SU-DHL-6 (cell line): ENCODE results near the gene TMEM200B.
A peak's percentile ranks its signal among the peaks of the same experiment; 100 is the strongest.

ENCODE experiments used
- H2AFZ ChIP-seq: fragments of 200-600 bp; sonication (generic); 2 replicates; pipeline ENCODE4 v1.6.1; 2014; ENCODE audit warnings: low read depth, mild to moderate bottlenecking, moderate library complexity, mixed read lengths, antibody characterized with exemption, low read length; ENCODE audit not compliant: severe bottlenecking
- H3F3A ChIP-seq: fragments of 200-600 bp; shearing (Covaris generic); 2 replicates; pipeline ENCODE4 v1.6.0; 2016; ENCODE audit warnings: antibody characterized with exemption, mild to moderate bottlenecking; ENCODE audit not compliant: insufficient read depth
- H3K27ac ChIP-seq: fragments of 200-600 bp; sonication (generic); 2 replicates; pipeline ENCODE4 v1.5.1; 2016; ENCODE audit warnings: low read depth, mild to moderate bottlenecking, low read length, moderate library complexity, mixed read lengths
- H3K27me3 ChIP-seq: fragments of 200-600 bp; sonication (generic), shearing (Covaris generic); 2 replicates; pipeline ENCODE4 v1.6.0; 2014; ENCODE audit warnings: mild to moderate bottlenecking, low read length
- H3K36me3 ChIP-seq: fragments of 200-600 bp; sonication (generic); 2 replicates; pipeline ENCODE4 v1.6.1; 2014; ENCODE audit warnings: mild to moderate bottlenecking, low read length, mixed read lengths
- H3K4me2 ChIP-seq: fragments of 300-600, 200-600 bp; shearing (Covaris generic), sonication (generic); 2 replicates; pipeline ENCODE4 v1.6.0; 2014; ENCODE audit warnings: low read length, low read depth, mild to moderate bottlenecking; ENCODE audit not compliant: poor library complexity, severe bottlenecking
- H3K4me3 ChIP-seq: fragments of 200-600 bp; sonication (generic); 2 replicates; pipeline ENCODE4 v1.5.1; 2014; ENCODE audit warnings: antibody characterized with exemption, low read length, mild to moderate bottlenecking, mixed read lengths; ENCODE audit not compliant: insufficient read depth, poor library complexity, severe bottlenecking
- H3K79me2 ChIP-seq: fragments of 200-600 bp; sonication (generic); 2 replicates; pipeline ENCODE4 v1.6.1; 2014; ENCODE audit warnings: mild to moderate bottlenecking, low read length, moderate library complexity; ENCODE audit not compliant: insufficient read depth
- H3K9ac ChIP-seq: fragments of 200-600 bp; sonication (generic); 2 replicates; pipeline ENCODE4 v1.7.0; 2014; ENCODE audit warnings: mild to moderate bottlenecking, low read length
- H3K9me2 ChIP-seq: fragments of 200-600 bp; sonication (generic); replicated peaks from 2 replicates; pipeline ENCODE4 v1.6.1; 2014; ENCODE audit warnings: low read length; ENCODE audit not compliant: insufficient read depth
- H3K9me3 ChIP-seq: fragments of 200-600 bp; sonication (generic); 2 replicates; pipeline ENCODE4 v1.6.1; 2014; ENCODE audit warnings: low read length, mixed read lengths; ENCODE audit not compliant: insufficient read depth
- H4K20me1 ChIP-seq: fragments of 200-600 bp; sonication (generic); 2 replicates; pipeline ENCODE4 v1.6.1; 2014; ENCODE audit warnings: low read depth, mild to moderate bottlenecking, antibody characterized with exemption, low read length, moderate library complexity, mixed read lengths
- CTCF ChIP-seq: fragments of 200-600 bp; sonication (generic); IDR thresholded peaks from one replicate; pipeline ENCODE4 v1.5.1; 2017; ENCODE audit warnings: antibody characterized with exemption, mild to moderate bottlenecking, low read length, moderate library complexity; ENCODE audit not compliant: insufficient read depth, poor library complexity, severe bottlenecking
- EZH2phosphoT487 ChIP-seq: fragments of 200-600 bp; sonication (generic), shearing (Covaris generic); conservative IDR thresholded peaks from 2 replicates; pipeline ENCODE4 v1.6.1; 2018; ENCODE audit warnings: mild to moderate bottlenecking, antibody characterized with exemption, low read length, moderate library complexity, mixed read lengths

The TMEM200B gene

GRCh38 chr1:29120947-29121485 is 2.7 kb downstream of the TMEM200B start:
- Histone ChIP-seq H3K4me2 (peak overlapping the region; percentile 32), H3F3A (no peaks in the 10 kb centered on the region; the same call in 1 of the 2 replicates), H2AFZ (no peak overlapping the region), H4K20me1 (no peaks in the 10 kb centered on the region), H3K27ac (no peak overlapping the region), H3K27me3 (no peaks in the 10 kb centered on the region), H3K9me3 (no peaks in the 10 kb centered on the region), H3K9me2 (no peaks in the 10 kb centered on the region), H3K36me3 (no peaks in the 10 kb centered on the region), H3K9ac (no peak overlapping the region), H3K79me2 (no peaks in the 10 kb centered on the region), H3K4me3 (no peak overlapping the region)
- no peak for TF ChIP-seq EZH2phosphoT487
- TF ChIP-seq CTCF: no peak

GRCh38 chr1:29120367-29120766 is 3.3 kb downstream of the TMEM200B start:
- Histone ChIP-seq H4K20me1 (no peaks in the 10 kb centered on the region), H3K9ac (no peak overlapping the region), H3K9me3 (no peaks in the 10 kb centered on the region), H3K36me3 (no peaks in the 10 kb centered on the region), H3K4me3 (no peak overlapping the region), H3K79me2 (no peaks in the 10 kb centered on the region), H3F3A (no peaks in the 10 kb centered on the region; the same call in 1 of the 2 replicates), H2AFZ (no peak overlapping the region), H3K9me2 (no peaks in the 10 kb centered on the region), H3K27me3 (no peaks in the 10 kb centered on the region), H3K4me2 (no peak overlapping the region), H3K27ac (no peak overlapping the region)
- no peak for TF ChIP-seq CTCF
- TF ChIP-seq EZH2phosphoT487: no peak

- no peaks in the 10 kb centered on the region; the same call in 1 of the 2 replicates for H3F3A ChIP-seq
- H3K9me3 ChIP-seq: no peaks in the 10 kb centered on the region
- H3K36me3 ChIP-seq: no peaks in the 10 kb centered on the region
- H3K9me2 ChIP-seq: no peaks in the 10 kb centered on the region
- H3K27me3 ChIP-seq: no peaks in the 10 kb centered on the region
- H3K9ac ChIP-seq: no peak overlapping the region
- no peak overlapping the region for H3K4me2 ChIP-seq
- H3K4me3 ChIP-seq: no peak overlapping the region
- H3K27ac ChIP-seq: no peak overlapping the region
- H4K20me1 ChIP-seq: no peaks in the 10 kb centered on the region
- no peaks in the 10 kb centered on the region for H3K79me2 ChIP-seq
- no peak for TF ChIP-seq EZH2phosphoT487
- no peak overlapping the region for H2AFZ ChIP-seq
Measured at GRCh38 chr1:29119121-29119929, 4.4 kb downstream of the TMEM200B start.

- Histone ChIP-seq H3K27ac (no peak overlapping the region), H3K9me3 (no peaks in the 10 kb centered on the region), H3K36me3 (no peaks in the 10 kb centered on the region), H3K9ac (no peak overlapping the region), H3K79me2 (no peaks in the 10 kb centered on the region), H3F3A (no peaks in the 10 kb centered on the region; the same call in 1 of the 2 replicates), H3K27me3 (no peaks in the 10 kb centered on the region), H3K4me3 (no peak overlapping the region), H3K9me2 (no peaks in the 10 kb centered on the region), H2AFZ (no peak overlapping the region), H4K20me1 (no peaks in the 10 kb centered on the region), H3K4me2 (no peak overlapping the region)
- no peak for TF ChIP-seq CTCF
- TF ChIP-seq EZH2phosphoT487: no peak
Measured at GRCh38 chr1:29117381-29117780, 6.3 kb downstream of the TMEM200B start.
